IMR-90 (cell line): ENCODE data around the gene KRTAP20-1. TPM values are rescaled to one million over a fixed set of nuclear protein-coding genes. Genes with fewer than 3 reads are reported as not detected.

Source experiments
- ATAC-seq: fragments of 200-7000 bp; cut with Tn5 transposase; 2 replicates; pipeline ENCODE4 v1.9.1; 2020; ENCODE audit warnings: low read depth, mild to moderate bottlenecking, moderate library complexity
- BruUV-seq: library from RNA; stranded (reverse); fragments of 400-500 nt; replicated peaks from 2 replicates; lab custom pipeline; 2021; lab: Mats Ljungman, UMichigan
- CTCF ChIA-PET: fragments of 300-600 bp; formaldehyde crosslinking; extraction: SDS; loops from one replicate; lab custom pipeline; 2021; ENCODE audit warnings: antibody characterized with exemption; lab: Yijun Ruan, JAX
- POLR2A ChIA-PET: fragments of 300-600 bp; sonication (Branson Sonifier 250); formaldehyde crosslinking; loops from one replicate; lab custom pipeline; 2022; ENCODE audit warnings: antibody characterized with exemption; ENCODE audit not compliant: unreplicated experiment; lab: Charles Lee
- DNase-seq: peaks from one replicate; pipeline ENCODE4 v3.0.0; 2013
- H2AFZ ChIP-seq: replicated peaks from 2 replicates; pipeline ENCODE3; 2013; ENCODE audit warnings: low read length, mild to moderate bottlenecking; ENCODE audit not compliant: poor library complexity
- H2AK5ac ChIP-seq: 2 replicates; pipeline ENCODE4 v1.6.1; 2013; ENCODE audit warnings: low read depth, low read length, inconsistent platforms
- H2AK9ac ChIP-seq: replicated peaks from 2 replicates; pipeline ENCODE3; 2013; ENCODE audit warnings: mild to moderate bottlenecking, low read depth, low read length, moderate library complexity; ENCODE audit not compliant: poor library complexity
- H2BK120ac ChIP-seq: 2 replicates; pipeline ENCODE4 v1.6.1; 2013; ENCODE audit warnings: low read depth, low read length, inconsistent platforms
- H2BK15ac ChIP-seq: 3 replicates; pipeline ENCODE4 v1.6.1; 2013; ENCODE audit warnings: low read depth, low read length, inconsistent platforms
- H2BK20ac ChIP-seq: 2 replicates; pipeline ENCODE4 v1.6.1; 2013; ENCODE audit warnings: low read depth, mild to moderate bottlenecking, inconsistent platforms, low read length, moderate library complexity
- H2BK5ac ChIP-seq: 2 replicates; pipeline ENCODE4 v1.6.1; 2013; ENCODE audit warnings: mild to moderate bottlenecking, low read depth, low read length, inconsistent platforms; ENCODE audit not compliant: poor library complexity, severe bottlenecking
- H3K14ac ChIP-seq: replicated peaks from 2 replicates; pipeline ENCODE4 v1.6.1; 2013; ENCODE audit warnings: low read depth, low read length, inconsistent platforms
- H3K18ac ChIP-seq: 2 replicates; pipeline ENCODE4 v1.6.1; 2013; ENCODE audit warnings: low read depth, low read length, control low read depth
- H3K23ac ChIP-seq: 2 replicates; pipeline ENCODE4 v1.6.1; 2013; ENCODE audit warnings: low read depth, low read length, inconsistent platforms
- H3K27ac ChIP-seq: 2 replicates; pipeline ENCODE4 v1.5.1; 2013; ENCODE audit warnings: mild to moderate bottlenecking, control low read depth, low read length; ENCODE audit not compliant: insufficient read depth
- H3K27me3 ChIP-seq: 2 replicates; pipeline ENCODE4 v1.6.1; 2013; ENCODE audit warnings: low read length; ENCODE audit not compliant: control insufficient read depth, insufficient read depth
- H3K36me3 ChIP-seq: 2 replicates; pipeline ENCODE4 v1.6.1; 2013; ENCODE audit warnings: low read length, mixed read lengths; ENCODE audit not compliant: control insufficient read depth, insufficient read depth
- H3K4ac ChIP-seq: 2 replicates; pipeline ENCODE4 v1.6.1; 2013; ENCODE audit warnings: low read depth, low read length, inconsistent platforms
- H3K4me1 ChIP-seq: 2 replicates; pipeline ENCODE4 v1.6.1; 2013; ENCODE audit warnings: low read length, mixed read lengths; ENCODE audit not compliant: control insufficient read depth, insufficient read depth
- H3K4me2 ChIP-seq: 2 replicates; pipeline ENCODE4 v1.6.1; 2013; ENCODE audit warnings: low read depth, mild to moderate bottlenecking, control low read depth, low read length, moderate library complexity
- H3K4me3 ChIP-seq: 2 replicates; pipeline ENCODE4 v1.5.1; 2013; ENCODE audit warnings: low read depth, mild to moderate bottlenecking, control low read depth, low read length, moderate library complexity; ENCODE audit not compliant: insufficient read depth
- H3K56ac ChIP-seq: 2 replicates; pipeline ENCODE4 v1.6.1; 2013; ENCODE audit warnings: low read length, inconsistent platforms; ENCODE audit not compliant: insufficient read depth; ENCODE audit errors: extremely low read depth
- H3K79me1 ChIP-seq, 2 experiments: 2 replicates each; pipeline ENCODE4 v1.6.1; 2013; ENCODE audit warnings: low read length in 2 of 2, inconsistent platforms in 1 of 2, low read depth in 1 of 2
- H3K9ac ChIP-seq: 2 replicates; pipeline ENCODE4 v1.6.1; 2013; ENCODE audit warnings: low read depth, low read length, control low read depth
- H3K9me1 ChIP-seq: 2 replicates; pipeline ENCODE4 v1.6.1; 2013; ENCODE audit warnings: low read length, inconsistent platforms; ENCODE audit not compliant: insufficient read depth
- H3K9me3 ChIP-seq: 2 replicates; pipeline ENCODE4 v1.6.1; 2013; ENCODE audit warnings: low read length; ENCODE audit not compliant: control insufficient read depth, insufficient read depth
- H4K20me1 ChIP-seq: 2 replicates; pipeline ENCODE4 v1.6.1; 2013; ENCODE audit warnings: low read length, inconsistent platforms; ENCODE audit not compliant: insufficient read depth
- H4K5ac ChIP-seq: 2 replicates; pipeline ENCODE4 v1.6.1; 2013; ENCODE audit warnings: mild to moderate bottlenecking, low read depth, low read length, control low read depth
- H4K8ac ChIP-seq, 2 experiments: 2 replicates each; pipeline ENCODE4 v1.6.1; 2013; ENCODE audit warnings: low read depth in 2 of 2, low read length in 2 of 2, control low read depth in 1 of 2, inconsistent platforms in 1 of 2
- H4K91ac ChIP-seq: 2 replicates; pipeline ENCODE4 v1.6.1; 2013; ENCODE audit warnings: low read depth, low read length, inconsistent platforms; ENCODE audit not compliant: insufficient read depth
- BHLHE40 ChIP-seq: fragments of 150-350 bp; IDR thresholded peaks from 2 replicates; pipeline ENCODE4 v1.6.1; 2016; ENCODE audit warnings: mild to moderate bottlenecking, low read depth, low read length
- CEBPB ChIP-seq: IDR thresholded peaks from 2 replicates; pipeline ENCODE4 v1.6.1; 2012; ENCODE audit warnings: low read depth, low read length, improper control_type of control experiment
- CHD1 ChIP-seq: IDR thresholded peaks from 2 replicates; pipeline ENCODE4 v1.6.1; 2012; ENCODE audit warnings: low read depth, low read length, improper control_type of control experiment
- ELK1 ChIP-seq: fragments of 150-350 bp; IDR thresholded peaks from 2 replicates; pipeline ENCODE4 v1.6.1; 2016; ENCODE audit warnings: low read depth, mild to moderate bottlenecking, low read length, moderate library complexity, borderline replicate concordance
- FOS ChIP-seq: fragments of 150-350 bp; IDR thresholded peaks from 2 replicates; pipeline ENCODE4 v1.6.1; 2016; ENCODE audit warnings: low read depth, low read length
- MAFK ChIP-seq: IDR thresholded peaks from 2 replicates; pipeline ENCODE4 v1.6.1; 2012; ENCODE audit warnings: low read depth, low read length, improper control_type of control experiment
- MXI1 ChIP-seq: IDR thresholded peaks from 2 replicates; pipeline ENCODE4 v1.6.1; 2012; ENCODE audit warnings: low read depth, mild to moderate bottlenecking, low read length, moderate library complexity, borderline replicate concordance
- NFE2L2 ChIP-seq: fragments of 150-350 bp; IDR thresholded peaks from 2 replicates; pipeline ENCODE4 v1.6.1; 2016; ENCODE audit warnings: low read depth, mild to moderate bottlenecking, low read length
- POLR2A ChIP-seq: IDR thresholded peaks from 2 replicates; pipeline ENCODE4 v1.6.1; 2012; ENCODE audit warnings: mild to moderate bottlenecking, low read depth, low read length
- RAD21 ChIP-seq: IDR thresholded peaks from 2 replicates; pipeline ENCODE4 v1.6.1; 2012; ENCODE audit warnings: low read length, improper control_type of control experiment
- RFX5 ChIP-seq: IDR thresholded peaks from 2 replicates; pipeline ENCODE4 v1.8.0; 2012; ENCODE audit warnings: low read depth, mild to moderate bottlenecking, low read length, moderate library complexity
- SMC3 ChIP-seq: fragments of 150-350 bp; IDR thresholded peaks from 2 replicates; pipeline ENCODE4 v1.6.1; 2016; ENCODE audit warnings: low read depth, mild to moderate bottlenecking, antibody characterized with exemption, low read length, moderate library complexity
- USF2 ChIP-seq: fragments of 150-350 bp; IDR thresholded peaks from 2 replicates; pipeline ENCODE4 v1.6.1; 2017; ENCODE audit warnings: mild to moderate bottlenecking, antibody characterized with exemption, low read length, low read depth
- WGBS, 2 experiments: methylation state at CpG; one replicate each; pipeline versions ENCODE4 v1.1.5 to v1.1.7; 2013; ENCODE audit warnings: missing lambda C conversion rate in 2 of 2; ENCODE audit not compliant: insufficient read length in 1 of 2; ENCODE audit errors: extremely low coverage in 2 of 2; 5-methylcytosine and 5-hydroxymethylcytosine counted together
- dilution Hi-C: fragments of 300-500 bp; cut with HindIII; formaldehyde crosslinking; loops from one replicate; pipeline ENCODE4 v1.14.3; 2018; ENCODE audit warnings: low sequenced_read_pairs; ENCODE audit not compliant: unreplicated experiment
- in situ Hi-C: fragments of 300-500 bp; cut with MboI; formaldehyde crosslinking; loops from 3 replicates; pipeline ENCODE4 v1.14.3; 2019; ENCODE audit warnings: low sequenced_read_pairs, inconsistent platforms, mixed read lengths
- intact Hi-C: fragments of 100-400 bp; cut with micrococcal nuclease; formaldehyde crosslinking; loops from 2 replicates; pipeline ENCODE4 v1.10.0; 2022
- polyA plus RNA-seq, 3 experiments: library from polyadenylated mRNA; depleted of rRNA; stranded (reverse); fragments of >200 nt; gene quantifications; 2 replicates each; pipeline ENCODE4 v1.2.3, GENCODE V29; 2012; ENCODE audit warnings: low replicate concordance in 1 of 3
- total RNA-seq: library from RNA; depleted of rRNA; stranded (reverse); fragments of >200 nt; gene quantifications from 2 replicates; pipeline ENCODE4 v1.2.3, GENCODE V29; 2012

Gene KRTAP20-1
- total and polyA plus RNA-seq, 2 of the 4 experiments (the other 2 are of a cell fraction), result not detected

GRCh38 chr21:30628109-30628508, 11.9 kb downstream of the KRTAP20-1 start:
- no peak overlapping the region for H3K18ac ChIP-seq
- no peak overlapping the region for H2AK9ac ChIP-seq
- H4K8ac ChIP-seq, result no peak overlapping the region
- no peak overlapping the region for H2BK15ac ChIP-seq
- no peak overlapping the region for H3K4me2 ChIP-seq
- POLR2A ChIA-PET, result no interaction called here
- WGBS, 2 experiments, result no CpG with 5 or more reads among the region's 4 CpGs
- no TSS peak for BruUV-seq
- H4K91ac ChIP-seq, result no peak overlapping the region
- no peak overlapping the region for H3K23ac ChIP-seq
- CTCF ChIA-PET, result no interaction called here
- H2AK5ac ChIP-seq, result no peak overlapping the region
- H3K79me1 ChIP-seq, result no peaks in the 10 kb centered on the region
- H3K27me3 ChIP-seq, result no peaks in the 10 kb centered on the region
- H3K4me3 ChIP-seq, result no peak overlapping the region
- H3K9ac ChIP-seq, result no peak overlapping the region
- no peaks in the 10 kb centered on the region for H3K4me1 ChIP-seq
- H3K9me1 ChIP-seq, result no peaks in the 10 kb centered on the region
- H4K20me1 ChIP-seq, result no peaks in the 10 kb centered on the region
- H3K4ac ChIP-seq, result no peak overlapping the region
- H2BK5ac ChIP-seq, result no peak overlapping the region
- no peaks in the 10 kb centered on the region for H3K36me3 ChIP-seq
- no peak overlapping the region for H3K56ac ChIP-seq
- intact Hi-C loops, result no loop called here
- no peak for ATAC-seq
- no peak overlapping the region for H2BK120ac ChIP-seq
- no peak for DNase-seq
- dilution Hi-C loops, result no loop called here
- H2BK20ac ChIP-seq, result no peak overlapping the region
- H3K14ac ChIP-seq, result no peak overlapping the region
- H2AFZ ChIP-seq, result no peak overlapping the region
- in situ Hi-C loops, result no loop called here
- peaks cover 25% of the 10 kb centered on the region for H3K9me3 ChIP-seq
- H3K27ac ChIP-seq, result no peak overlapping the region
- TF ChIP-seq SMC3 (no peak), USF2 (no peak), CHD1 (no peak), MAFK (no peak), CEBPB (no peak), POLR2A (no peak), RAD21 (no peak), FOS (no peak), BHLHE40 (no peak), MXI1 (no peak), NFE2L2 (no peak), ELK1 (no peak), RFX5 (no peak)
- no peak overlapping the region for H4K5ac ChIP-seq
